ENCODE data around the gene PLTP. TPM values are rescaled to one million over a fixed set of nuclear protein-coding genes. Genes with fewer than 3 reads are reported as not detected.

Gene PLTP
- total RNA-seq, 6 experiments from 2014 or later: 9.6 to 70.2 (median 35.6) TPM

DNA sequence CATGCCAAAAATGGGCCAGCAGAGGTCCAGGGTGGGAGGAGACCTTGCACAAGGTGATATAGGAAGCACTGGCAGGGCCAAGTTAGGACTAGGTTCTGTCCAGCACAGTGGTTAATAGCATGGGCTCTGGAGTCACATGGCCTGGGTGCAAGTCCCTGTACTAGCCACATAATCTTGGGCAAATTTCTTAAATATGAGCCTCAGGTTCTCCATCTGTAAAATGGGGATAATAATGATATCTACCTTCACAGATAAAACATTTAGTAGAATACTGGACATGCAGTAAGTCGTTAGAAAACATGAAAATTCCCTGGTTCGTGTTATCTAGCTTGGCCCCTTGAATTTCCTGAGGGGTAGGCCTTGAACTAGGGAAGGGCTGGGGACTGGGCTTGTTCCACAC lies 14.7 kb downstream of the PLTP start:
- Histone ChIP-seq H3K36me3 (peaks cover 0 to 38% (median 19%) of the 10 kb centered on the region in 4 donors), H3K27ac (no peak overlapping the region), H3K4me1 (peaks cover 0 to 13% (median 0%) of the 10 kb centered on the region in 4 donors), H3K9me3 (no peaks in the 10 kb centered on the region), H3K27me3 (no peaks in the 10 kb centered on the region), H3K4me3 (no peak overlapping the region)
- DNase-seq: no peak
- ATAC-seq: no peak
- TF ChIP-seq, protein P1, sequence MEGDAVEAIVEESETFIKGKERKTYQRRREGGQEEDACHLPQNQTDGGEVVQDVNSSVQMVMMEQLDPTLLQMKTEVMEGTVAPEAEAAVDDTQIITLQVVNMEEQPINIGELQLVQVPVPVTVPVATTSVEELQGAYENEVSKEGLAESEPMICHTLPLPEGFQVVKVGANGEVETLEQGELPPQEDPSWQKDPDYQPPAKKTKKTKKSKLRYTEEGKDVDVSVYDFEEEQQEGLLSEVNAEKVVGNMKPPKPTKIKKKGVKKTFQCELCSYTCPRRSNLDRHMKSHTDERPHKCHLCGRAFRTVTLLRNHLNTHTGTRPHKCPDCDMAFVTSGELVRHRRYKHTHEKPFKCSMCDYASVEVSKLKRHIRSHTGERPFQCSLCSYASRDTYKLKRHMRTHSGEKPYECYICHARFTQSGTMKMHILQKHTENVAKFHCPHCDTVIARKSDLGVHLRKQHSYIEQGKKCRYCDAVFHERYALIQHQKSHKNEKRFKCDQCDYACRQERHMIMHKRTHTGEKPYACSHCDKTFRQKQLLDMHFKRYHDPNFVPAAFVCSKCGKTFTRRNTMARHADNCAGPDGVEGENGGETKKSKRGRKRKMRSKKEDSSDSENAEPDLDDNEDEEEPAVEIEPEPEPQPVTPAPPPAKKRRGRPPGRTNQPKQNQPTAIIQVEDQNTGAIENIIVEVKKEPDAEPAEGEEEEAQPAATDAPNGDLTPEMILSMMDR (IDR thresholded peaks at IDR 0.05): no peak
- TF ChIP-seq POLR2A (IDR thresholded peaks at IDR 0.05): no peak
- WGBS (ENCODE audit: insufficient coverage, low coverage, low lambda C conversion rate, missing lambda C conversion rate): 71% methylated on average over 2 of the region's 2 CpGs
- intact Hi-C loops (cut with DNase I): loop anchor here in 1 of 2 donors (10.0 kb wide), 1 partner anchor 48 kb away; no protein-coding TSS in a partner anchor

DNA sequence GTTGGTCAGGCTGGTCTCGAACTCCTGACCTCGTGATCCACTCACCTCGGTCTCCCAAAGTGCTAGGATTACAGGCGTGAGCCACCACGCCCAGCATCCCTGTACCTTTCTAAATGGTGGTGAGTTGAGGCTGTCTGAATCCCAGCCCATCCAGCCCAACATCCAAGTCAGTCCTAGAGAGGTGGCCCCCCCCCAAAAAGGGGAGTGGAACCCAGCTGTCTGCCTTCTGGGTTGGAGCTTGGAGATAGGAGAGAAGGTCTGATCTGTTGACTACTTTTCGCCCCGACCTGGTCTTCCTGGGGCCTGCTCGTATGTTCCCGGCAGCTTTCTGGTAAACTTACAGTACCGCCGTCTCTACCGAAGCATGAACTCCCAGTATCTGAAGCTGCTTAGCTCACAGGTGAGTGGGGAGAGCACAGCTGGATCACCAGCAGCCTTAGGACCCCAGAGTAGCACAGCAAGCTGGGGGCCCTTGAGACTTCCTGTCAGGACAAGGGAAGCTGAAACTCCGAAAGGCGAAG lies 15.3 kb downstream of the PLTP start:
- peaks cover 0 to 38% (median 19%) of the 10 kb centered on the region in 4 donors for H3K36me3 ChIP-seq
- no peak overlapping the region for H3K27ac ChIP-seq
- H3K9me3 ChIP-seq: no peaks in the 10 kb centered on the region
- ATAC-seq: no peak
- H3K4me1 ChIP-seq: peaks cover 0 to 18% (median 2%) of the 10 kb centered on the region in 4 donors
- DNase-seq: no peak
- 83% methylated on average over 3 of the region's 14 CpGs for WGBS (ENCODE audit: insufficient coverage, low coverage, low lambda C conversion rate, missing lambda C conversion rate)
- no peaks in the 10 kb centered on the region for H3K27me3 ChIP-seq
- H3K4me3 ChIP-seq: no peak overlapping the region
- TF ChIP-seq, protein P1 (IDR thresholded peaks at IDR 0.05): no peak
- no peak for TF ChIP-seq POLR2A (IDR thresholded peaks at IDR 0.05)
- intact Hi-C loops (cut with DNase I): loop anchor here in 1 of 2 donors (10.0 kb wide), 1 partner anchor 48 kb away; no protein-coding TSS in a partner anchor

DNA sequence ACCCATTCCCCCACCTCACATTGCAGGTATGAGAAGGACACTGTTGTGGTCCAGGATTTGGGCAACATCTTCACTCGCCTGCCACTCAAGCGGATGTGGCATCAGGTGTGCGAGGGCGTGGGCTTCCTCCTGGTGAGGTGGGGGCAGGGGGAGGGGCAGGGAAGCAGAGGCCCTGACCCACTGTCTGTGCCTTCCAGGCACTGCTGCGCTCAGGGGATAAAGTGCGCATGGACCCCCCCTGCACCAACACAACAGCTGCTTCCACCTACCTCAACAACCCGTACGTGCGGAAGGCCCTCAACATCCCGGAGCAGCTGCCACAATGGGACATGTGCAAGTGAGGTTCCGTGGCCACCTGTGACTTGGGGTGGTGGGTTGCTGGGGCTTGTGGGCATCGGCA lies 17.2 kb downstream of the PLTP start:
- H3K36me3 ChIP-seq: peaks cover 0 to 38% (median 19%) of the 10 kb centered on the region in 4 donors
- no peaks in the 10 kb centered on the region for H3K9me3 ChIP-seq
- intact Hi-C loops (cut with DNase I): loop anchor here in 1 of 2 donors (10.0 kb wide), 1 partner anchor 50 kb away; no protein-coding TSS in a partner anchor
- no CpG with 5 or more reads among the region's 12 CpGs for WGBS (ENCODE audit: insufficient coverage, low coverage, low lambda C conversion rate, missing lambda C conversion rate)
- peaks cover 0 to 25% (median 3%) of the 10 kb centered on the region in 4 donors for H3K4me1 ChIP-seq
- H3K27me3 ChIP-seq: no peaks in the 10 kb centered on the region
- no peak overlapping the region for H3K4me3 ChIP-seq
- no peak overlapping the region for H3K27ac ChIP-seq
- ATAC-seq: no peak
- no peak for DNase-seq
- TF ChIP-seq POLR2A (IDR thresholded peaks at IDR 0.05): no peak
- TF ChIP-seq, protein P1 (IDR thresholded peaks at IDR 0.05): no peak

DNA sequence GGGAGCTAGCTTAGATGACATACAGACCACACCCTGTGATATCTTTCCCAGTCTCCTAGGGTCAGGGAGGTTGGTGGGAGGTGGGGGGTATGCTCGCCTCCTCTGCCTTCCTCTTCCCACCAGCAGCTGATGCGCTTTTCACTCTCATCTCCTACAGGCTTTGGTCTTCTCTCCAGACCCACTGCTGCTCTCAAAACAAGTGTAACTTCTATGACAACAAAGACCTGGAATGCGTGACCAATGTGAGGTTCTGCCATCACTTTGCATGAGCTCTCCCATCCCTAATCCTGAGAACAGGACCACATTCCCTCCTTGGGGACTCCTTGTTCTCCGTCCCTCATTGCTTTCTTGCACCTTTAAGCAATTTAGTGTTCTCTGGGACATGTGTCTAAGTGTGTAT lies 18.1 kb downstream of the PLTP start:
- no peak for DNase-seq
- TF ChIP-seq, protein P1 (IDR thresholded peaks at IDR 0.05): no peak
- no peak for TF ChIP-seq POLR2A (IDR thresholded peaks at IDR 0.05)
- H3K4me1 ChIP-seq: peaks cover 0 to 35% (median 5%) of the 10 kb centered on the region in 4 donors
- no peak overlapping the region for H3K4me3 ChIP-seq
- no peaks in the 10 kb centered on the region for H3K27me3 ChIP-seq
- 68% methylated on average over 3 of the region's 4 CpGs for WGBS (ENCODE audit: insufficient coverage, low coverage, low lambda C conversion rate, missing lambda C conversion rate)
- H3K9me3 ChIP-seq: no peaks in the 10 kb centered on the region
- no peak for ATAC-seq
- H3K36me3 ChIP-seq: peaks cover 0 to 38% (median 19%) of the 10 kb centered on the region in 4 donors
- no peak overlapping the region for H3K27ac ChIP-seq
- intact Hi-C loops (cut with DNase I): loop anchor here in 1 of 2 donors (10.0 kb wide), 1 partner anchor 51 kb away; no protein-coding TSS in a partner anchor
